ENCODE measurements around the gene DUSP8.

Gene DUSP8

GRCh38 chr11:1566381-1567051, 5.6 kb downstream of the DUSP8 start:
- no peak for DNase-seq (ENCODE audit: low read depth, low spot score)

GRCh38 chr11:1565904-1566247, 6.2 kb downstream of the DUSP8 start:
- DNase-seq (ENCODE audit: low read depth, low spot score) = no peak

- no peak for DNase-seq (ENCODE audit: low read depth, low spot score)
Measured at GRCh38 chr11:1565173-1565903, 6.7 kb downstream of the DUSP8 start.

- DNase-seq (ENCODE audit: low read depth, low spot score) = peak; percentile 92
Measured at GRCh38 chr11:1564535-1565172, 7.4 kb downstream of the DUSP8 start.

GRCh38 chr11:1563697-1564534, 8.2 kb downstream of the DUSP8 start:
- DNase-seq (ENCODE audit: low read depth, low spot score) = no peak

- DNase-seq (ENCODE audit: low read depth, low spot score) = no peak
Measured at GRCh38 chr11:1563149-1563638, 8.9 kb downstream of the DUSP8 start.

- no peak for DNase-seq (ENCODE audit: low read depth, low spot score)
Measured at GRCh38 chr11:1562469-1563148, 9.5 kb downstream of the DUSP8 start.

- no peak for DNase-seq (ENCODE audit: low read depth, low spot score)
Measured at GRCh38 chr11:1561955-1562354, 10.1 kb downstream of the DUSP8 start.

- no peak for DNase-seq (ENCODE audit: low read depth, low spot score)
Measured at GRCh38 chr11:1561266-1561665, 10.8 kb downstream of the DUSP8 start.

GRCh38 chr11:1560649-1561251, 11.3 kb downstream of the DUSP8 start:
- no peak for DNase-seq (ENCODE audit: low read depth, low spot score)

- no peak for DNase-seq (ENCODE audit: low read depth, low spot score)
Measured at GRCh38 chr11:1560002-1560648, 11.9 kb downstream of the DUSP8 start.

GRCh38 chr11:1559111-1559951, 12.7 kb downstream of the DUSP8 start:
- DNase-seq (ENCODE audit: low read depth, low spot score) = peak; percentile 93

GRCh38 chr11:1558775-1559110, 13.3 kb downstream of the DUSP8 start:
- no peak for DNase-seq (ENCODE audit: low read depth, low spot score)

GRCh38 chr11:1557904-1558774, 13.9 kb downstream of the DUSP8 start:
- DNase-seq (ENCODE audit: low read depth, low spot score) = peak; percentile 93

- DNase-seq (ENCODE audit: low read depth, low spot score) = no peak
Measured at GRCh38 chr11:1557051-1557884, 14.8 kb downstream of the DUSP8 start.

GRCh38 chr11:1556278-1556902, 15.7 kb downstream of the DUSP8 start:
- DNase-seq (ENCODE audit: low read depth, low spot score) = no peak

- DNase-seq (ENCODE audit: low read depth, low spot score) = no peak
Measured at GRCh38 chr11:1555713-1556153, 16.3 kb downstream of the DUSP8 start.
